Measurements from ENCODE around the gene NALCN. TPM values are rescaled to one million over a fixed set of nuclear protein-coding genes. Genes with fewer than 3 reads are reported as not detected.
"Not testable (repeated sequence)": the region's sequence is repeated elsewhere in the genome, so short reads cannot be mapped to it uniquely, and the experiment has no call there.

NALCN gene
- total and polyA plus RNA-seq, 4 donors: 0.11 to 0.64 (median 0.37) TPM

GRCh38 chr13:101325423-101325822 is 90.9 kb downstream of the NALCN start:
- Histone ChIP-seq H3K27me3 (ENCODE audit: control insufficient read depth in 3 of 3, insufficient read depth in 3 of 3, low read length in 2 of 3) (no peaks in the 10 kb centered on the region), H3K9ac (ENCODE audit: insufficient read depth in 1 of 2, low read length in 2 of 2) (no peak overlapping the region), H3K9me3 (ENCODE audit: control insufficient read depth in 4 of 4, insufficient read depth in 3 of 4, low read length in 3 of 4) (no peaks in the 10 kb centered on the region), H3K4me1 (ENCODE audit: control insufficient read depth in 5 of 5, insufficient read depth in 5 of 5, low read length in 5 of 5) (peaks cover 0 to 3% (median 0%) of the 10 kb centered on the region in 5 donors), H3K36me3 (ENCODE audit: control insufficient read depth in 4 of 4, insufficient read depth in 4 of 4, low read length in 4 of 4) (no peaks in the 10 kb centered on the region), H3K27ac (ENCODE audit: low read depth in 1 of 2, low read length in 1 of 2) (no peak overlapping the region), H3K4me3 (no peak overlapping the region)
- no peak for ATAC-seq (ENCODE audit: insufficient read depth, low FRiP score)
- TF ChIP-seq CTCF (IDR thresholded peaks at IDR 0.05; ENCODE audit: control extremely low read depth, extremely low read depth): no peak
- WGBS, 2 donors: 22 to 39% methylated on average over 3 of the region's 3 CpGs
- peak in 1 of 3 donors; percentile 1 for DNase-seq

- Histone ChIP-seq H3K36me3 (ENCODE audit: control insufficient read depth in 4 of 4, insufficient read depth in 4 of 4, low read length in 4 of 4) (no peaks in the 10 kb centered on the region), H3K4me1 (ENCODE audit: control insufficient read depth in 5 of 5, insufficient read depth in 5 of 5, low read length in 5 of 5) (peaks cover 0 to under 1% (median 0%) of the 10 kb centered on the region in 5 donors), H3K9ac (ENCODE audit: insufficient read depth in 1 of 2, low read length in 2 of 2) (no peak overlapping the region), H3K27me3 (ENCODE audit: control insufficient read depth in 3 of 3, insufficient read depth in 3 of 3, low read length in 2 of 3) (no peaks in the 10 kb centered on the region), H3K9me3 (ENCODE audit: control insufficient read depth in 4 of 4, insufficient read depth in 3 of 4, low read length in 3 of 4) (no peaks in the 10 kb centered on the region), H3K27ac (ENCODE audit: low read depth in 1 of 2, low read length in 1 of 2) (no peak overlapping the region), H3K4me3 (no peak overlapping the region)
- DNase-seq (no peak), ATAC-seq (ENCODE audit: insufficient read depth, low FRiP score) (no peak)
- TF ChIP-seq CTCF (IDR thresholded peaks at IDR 0.05; ENCODE audit: control extremely low read depth, extremely low read depth): no peak
These were observed 92.7 kb downstream of the NALCN start for GRCh38 chr13:101323601-101324000.

GRCh38 chr13:101317986-101318523 is 98.3 kb downstream of the NALCN start:
- no peak overlapping the region for H3K4me3 ChIP-seq
- no peaks in the 10 kb centered on the region for H3K27me3 ChIP-seq (ENCODE audit: control insufficient read depth in 3 of 3, insufficient read depth in 3 of 3, low read length in 2 of 3)
- H3K4me1 ChIP-seq (ENCODE audit: control insufficient read depth in 5 of 5, insufficient read depth in 5 of 5, low read length in 5 of 5): no peaks in the 10 kb centered on the region
- no peaks in the 10 kb centered on the region for H3K36me3 ChIP-seq (ENCODE audit: control insufficient read depth in 4 of 4, insufficient read depth in 4 of 4, low read length in 4 of 4)
- no peak overlapping the region for H3K9ac ChIP-seq (ENCODE audit: insufficient read depth in 1 of 2, low read length in 2 of 2)
- 85 to 92% methylated on average over 10 of the region's 10 CpGs for WGBS, 2 donors
- ATAC-seq (ENCODE audit: insufficient read depth, low FRiP score) (no peak), DNase-seq (no peak)
- no peak overlapping the region for H3K27ac ChIP-seq (ENCODE audit: low read depth in 1 of 2, low read length in 1 of 2)
- TF ChIP-seq CTCF (IDR thresholded peaks at IDR 0.05; ENCODE audit: control extremely low read depth, extremely low read depth): no peak
- no peaks in the 10 kb centered on the region for H3K9me3 ChIP-seq (ENCODE audit: control insufficient read depth in 4 of 4, insufficient read depth in 3 of 4, low read length in 3 of 4)

GRCh38 chr13:101313479-101313878 is 102.8 kb downstream of the NALCN start:
- not testable (repeated sequence) for H3K27ac ChIP-seq (ENCODE audit: low read depth in 1 of 2, low read length in 1 of 2); ATAC-seq (ENCODE audit: insufficient read depth, low FRiP score)
- 83 to 88% methylated on average over 1 of the region's 1 CpG for WGBS, 2 donors

More at GRCh38 chr13:101313479-101313878, 102.8 kb downstream of the NALCN start:
- H3K9me3 ChIP-seq (ENCODE audit: control insufficient read depth in 4 of 4, insufficient read depth in 3 of 4, low read length in 3 of 4); H3K4me3 ChIP-seq; H3K27me3 ChIP-seq (ENCODE audit: control insufficient read depth in 3 of 3, insufficient read depth in 3 of 3, low read length in 2 of 3); DNase-seq; H3K9ac ChIP-seq (ENCODE audit: insufficient read depth in 1 of 2, low read length in 2 of 2); H3K4me1 ChIP-seq (ENCODE audit: control insufficient read depth in 5 of 5, insufficient read depth in 5 of 5, low read length in 5 of 5); H3K36me3 ChIP-seq (ENCODE audit: control insufficient read depth in 4 of 4, insufficient read depth in 4 of 4, low read length in 4 of 4): not testable (repeated sequence)

Data from lung (tissue), 12 donors.